HEK293T (cell line): ENCODE results near the gene ZSCAN4.

Experiments used
- CTCF ChIA-PET: fragments of 350-600 bp; formaldehyde crosslinking; extraction: SDS; loops from one replicate; lab custom pipeline; 2021; ENCODE audit warnings: antibody characterized with exemption, inconsistent platforms; lab: Yijun Ruan, JAX
- POLR2A ChIA-PET: fragments of 350-600 bp; formaldehyde crosslinking; extraction: SDS; loops from one replicate; lab custom pipeline; 2020; ENCODE audit warnings: antibody characterized with exemption, inconsistent platforms; lab: Yijun Ruan, JAX
- DNase-seq: peaks from one replicate; pipeline ENCODE4 v3.0.0; 2012; ENCODE audit warnings: mixed read lengths; ENCODE audit errors: extremely low spot score
- ARNT ChIP-seq: fragments of 450-650 bp; IDR thresholded peaks from 2 replicates; pipeline ENCODE4 v1.6.1; 2017; ENCODE audit warnings: mild to moderate bottlenecking
- BHLHE40 ChIP-seq: fragments of 450-650 bp; IDR thresholded peaks from 2 replicates; pipeline ENCODE4 v1.6.1; 2016; ENCODE audit warnings: mild to moderate bottlenecking, moderate library complexity, borderline replicate concordance
- CTBP1 ChIP-seq: fragments of 450-650 bp; IDR thresholded peaks from 2 replicates; pipeline ENCODE4 v1.6.1; 2016; ENCODE audit warnings: borderline replicate concordance
- ELF4 ChIP-seq: fragments of 450-650 bp; IDR thresholded peaks from 2 replicates; pipeline ENCODE4 v1.6.1; 2017; ENCODE audit warnings: antibody characterized with exemption
- FOXA1 ChIP-seq: fragments of 450-650 bp; IDR thresholded peaks from 2 replicates; pipeline ENCODE4 v1.6.1; 2016; ENCODE audit warnings: mild to moderate bottlenecking
- FOXK2 ChIP-seq: fragments of 450-650 bp; IDR thresholded peaks from 2 replicates; pipeline ENCODE4 v1.6.1; 2016; ENCODE audit warnings: mild to moderate bottlenecking
- FOXM1 ChIP-seq: fragments of 450-650 bp; IDR thresholded peaks from 2 replicates; pipeline ENCODE4 v1.6.1; 2017; ENCODE audit warnings: mild to moderate bottlenecking, borderline replicate concordance
- HDGF ChIP-seq: fragments of 450-650 bp; IDR thresholded peaks from 2 replicates; pipeline ENCODE4 v1.6.1; 2017; ENCODE audit warnings: antibody characterized with exemption, borderline replicate concordance
- L3MBTL2 ChIP-seq: fragments of 450-650 bp; conservative IDR thresholded peaks from 2 replicates; pipeline ENCODE4 v1.6.1; 2016; ENCODE audit warnings: mild to moderate bottlenecking
- LEF1 ChIP-seq: fragments of 450-650 bp; IDR thresholded peaks from 2 replicates; pipeline ENCODE4 v1.6.1; 2017; ENCODE audit warnings: mild to moderate bottlenecking, borderline replicate concordance
- NFRKB ChIP-seq: fragments of 450-650 bp; IDR thresholded peaks from 2 replicates; pipeline ENCODE4 v1.6.1; 2016; ENCODE audit warnings: mild to moderate bottlenecking, moderate library complexity
- SP1 ChIP-seq: fragments of 450-650 bp; IDR thresholded peaks from 2 replicates; pipeline ENCODE4 v1.6.1; 2017
- SUZ12 ChIP-seq: fragments of 450-650 bp; IDR thresholded peaks from 2 replicates; pipeline ENCODE4 v1.6.1; 2016; ENCODE audit warnings: mild to moderate bottlenecking
- TARDBP ChIP-seq: fragments of 450-650 bp; IDR thresholded peaks from 2 replicates; pipeline ENCODE4 v1.6.1; 2016
- ZNF384 ChIP-seq: fragments of 450-650 bp; IDR thresholded peaks from 2 replicates; pipeline ENCODE4 v1.6.1; 2016
- TF ChIP-seq, protein P1 (sequence below): fragments of 450-650 bp; IDR thresholded peaks from 2 replicates; pipeline ENCODE4 v1.6.1; 2016

The ZSCAN4 gene

DNA sequence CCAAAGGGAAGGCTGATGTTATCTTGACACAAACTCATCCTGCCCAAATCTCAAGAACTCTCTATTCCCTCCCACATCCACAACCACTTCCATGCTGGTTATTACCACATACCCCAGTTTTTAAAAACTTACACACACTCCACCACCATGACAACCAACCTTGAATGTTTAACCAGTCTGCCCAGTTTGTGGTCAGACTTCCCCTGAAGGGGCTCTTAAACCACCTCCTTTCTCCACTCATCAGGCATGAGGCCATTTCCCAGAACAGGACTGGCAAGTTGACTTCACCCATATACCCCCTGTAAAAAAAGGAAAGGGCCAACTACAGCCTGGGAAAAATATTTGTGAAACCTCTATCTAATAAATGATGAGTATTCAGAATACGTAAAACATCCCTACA, 12.4 kb upstream of the ZSCAN4 start:
- TF ChIP-seq SP1 = no peak
- no peak for TF ChIP-seq BHLHE40
- no peak for TF ChIP-seq LEF1
- no peak for TF ChIP-seq CTBP1
- TF ChIP-seq FOXM1 = no peak
- no peak for TF ChIP-seq SUZ12
- no peak for TF ChIP-seq ARNT
- no peak for TF ChIP-seq FOXA1
- TF ChIP-seq ZNF384 = no peak
- TF ChIP-seq L3MBTL2 = no peak
- TF ChIP-seq HDGF = no peak
- TF ChIP-seq, protein P1, sequence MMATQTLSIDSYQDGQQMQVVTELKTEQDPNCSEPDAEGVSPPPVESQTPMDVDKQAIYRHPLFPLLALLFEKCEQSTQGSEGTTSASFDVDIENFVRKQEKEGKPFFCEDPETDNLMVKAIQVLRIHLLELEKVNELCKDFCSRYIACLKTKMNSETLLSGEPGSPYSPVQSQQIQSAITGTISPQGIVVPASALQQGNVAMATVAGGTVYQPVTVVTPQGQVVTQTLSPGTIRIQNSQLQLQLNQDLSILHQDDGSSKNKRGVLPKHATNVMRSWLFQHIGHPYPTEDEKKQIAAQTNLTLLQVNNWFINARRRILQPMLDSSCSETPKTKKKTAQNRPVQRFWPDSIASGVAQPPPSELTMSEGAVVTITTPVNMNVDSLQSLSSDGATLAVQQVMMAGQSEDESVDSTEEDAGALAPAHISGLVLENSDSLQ = no peak
- no peak for TF ChIP-seq NFRKB
- ChIA-PET CTCF (no interaction called here), POLR2A (no interaction called here)
- DNase-seq = no peak

DNA sequence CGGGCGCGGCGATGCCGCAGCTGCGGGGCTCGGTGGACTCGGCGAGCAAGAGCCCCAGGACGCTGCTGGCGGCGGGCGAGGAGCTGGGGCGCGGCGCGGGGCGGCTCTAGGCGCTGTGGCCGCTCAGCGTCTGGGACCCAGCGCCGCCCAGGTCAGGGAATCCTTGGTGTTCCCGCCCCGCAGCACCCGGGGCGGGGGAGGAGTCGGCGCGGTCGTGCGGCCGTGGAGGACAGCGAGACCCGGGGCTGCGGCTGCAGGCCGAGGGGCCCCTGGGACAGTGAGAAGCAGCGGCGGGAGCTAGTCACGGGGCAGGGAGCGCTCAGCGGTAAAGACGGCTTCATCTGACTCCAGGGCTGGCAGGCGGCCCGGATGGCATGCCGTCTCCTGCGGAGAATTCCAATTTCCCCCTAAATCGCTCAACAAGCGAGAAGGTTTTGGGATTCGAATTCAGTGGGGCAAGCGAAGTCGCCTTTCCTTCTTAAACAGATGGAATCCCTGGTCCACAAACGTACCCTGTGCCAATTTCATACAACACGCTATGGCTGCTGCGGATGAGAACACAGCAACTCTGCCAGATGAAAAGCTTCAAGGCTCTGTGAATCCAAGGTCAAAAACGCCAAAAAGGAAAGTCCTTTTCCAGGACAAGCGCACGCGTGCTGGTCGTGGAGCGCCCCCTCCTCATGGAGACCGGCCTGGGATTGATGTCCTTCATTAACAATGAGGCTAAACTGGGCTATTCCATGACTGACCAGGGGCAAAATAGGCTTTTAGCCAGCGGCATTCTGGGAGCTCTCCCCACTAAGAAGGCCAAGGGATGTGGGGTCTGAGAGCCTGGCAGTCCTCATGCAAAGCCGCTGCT, 4.2 kb upstream of the ZSCAN4 start:
- TF ChIP-seq FOXM1 = no peak
- TF ChIP-seq CTBP1 = no peak
- no peak for TF ChIP-seq SUZ12
- TF ChIP-seq TARDBP = no peak
- no peak for TF ChIP-seq ZNF384
- TF ChIP-seq NFRKB = no peak
- TF ChIP-seq, protein P1 = no peak
- no peak for TF ChIP-seq LEF1
- TF ChIP-seq HDGF = no peak
- TF ChIP-seq BHLHE40 = no peak
- no peak for TF ChIP-seq L3MBTL2
- no peak for TF ChIP-seq SP1
- TF ChIP-seq FOXK2 = no peak
- no peak for TF ChIP-seq FOXA1
- no peak for TF ChIP-seq ARNT
- no peak for TF ChIP-seq ELF4
- ChIA-PET CTCF (no interaction called here), POLR2A (interaction anchor here (1.5 kb wide), 1 partner anchor 17 kb away, joined by 5 read pairs; the partner anchor contains the start of gene ZNF551)
- peak; percentile 31 for DNase-seq

DNA sequence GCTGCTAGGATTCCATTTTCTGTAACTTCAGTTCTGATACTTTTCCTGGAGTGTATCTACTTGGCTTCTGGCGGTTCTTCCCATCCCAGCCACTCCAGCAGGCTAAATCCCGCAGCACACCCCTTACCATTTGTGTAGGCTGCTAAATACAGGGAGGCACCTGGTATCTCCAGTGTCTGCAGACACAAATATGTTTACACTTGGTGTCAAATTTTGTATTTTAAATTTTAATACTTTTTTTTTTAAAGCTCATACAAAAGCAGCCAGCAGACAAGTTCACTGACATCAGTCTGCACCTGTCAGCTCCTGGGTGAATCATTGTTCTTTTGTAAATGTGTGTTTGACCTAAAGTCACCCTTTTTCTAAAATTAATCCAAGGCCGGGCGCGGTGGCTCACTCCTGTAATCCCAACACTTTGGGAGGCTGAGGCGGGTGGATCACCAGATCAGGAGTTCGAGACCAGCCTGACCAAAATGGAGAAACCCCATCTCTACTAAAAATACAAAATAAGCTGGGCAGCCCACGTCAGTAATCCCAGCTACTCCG, 3.4 kb upstream of the ZSCAN4 start:
- TF ChIP-seq CTBP1 = no peak
- no peak for TF ChIP-seq LEF1
- TF ChIP-seq ELF4 = no peak
- TF ChIP-seq HDGF = no peak
- TF ChIP-seq FOXK2 = no peak
- TF ChIP-seq ZNF384 = no peak
- no peak for TF ChIP-seq ARNT
- TF ChIP-seq FOXA1 = no peak
- no peak for TF ChIP-seq NFRKB
- TF ChIP-seq SP1 = no peak
- ChIA-PET CTCF (no interaction called here), POLR2A (interaction anchor here (1.5 kb wide), 1 partner anchor 16 kb away, joined by 5 read pairs; the partner anchor contains the start of gene ZNF551)
- no peak for DNase-seq

DNA sequence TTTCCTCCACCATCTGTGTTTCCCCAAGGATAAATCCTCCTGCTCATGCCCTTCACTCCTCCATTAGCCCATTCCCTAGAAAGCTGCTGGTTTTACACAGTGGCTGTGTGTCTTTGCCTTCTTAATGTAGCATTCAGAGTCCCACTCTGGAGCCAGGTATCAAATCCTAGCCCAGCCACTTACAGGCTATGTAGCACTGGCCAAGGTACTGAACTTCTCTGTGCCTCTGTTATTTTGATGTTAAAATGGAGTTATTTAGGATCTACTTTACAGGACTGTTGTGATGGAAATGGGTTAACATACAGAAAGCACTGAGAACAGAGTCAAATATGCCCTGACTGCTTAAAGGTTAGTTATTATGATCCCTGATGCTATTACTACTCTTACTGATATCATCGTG, 1.5 kb upstream of the ZSCAN4 start:
- CTCF ChIA-PET = no interaction called here

More for the DNA sequence above, 1.5 kb upstream of the ZSCAN4 start:
- POLR2A ChIA-PET = no interaction called here
- TF ChIP-seq NFRKB (no peak), CTBP1 (no peak), LEF1 (no peak), ELF4 (no peak), FOXA1 (no peak), ARNT (no peak), FOXM1 (no peak), TARDBP (no peak), SP1 (no peak), L3MBTL2 (no peak), BHLHE40 (no peak), HDGF (no peak), ZNF384 (no peak), FOXK2 (no peak), SUZ12 (no peak)
- TF ChIP-seq, protein P1 = no peak
- DNase-seq = no peak
